Activated naive CD8-positive, alpha-beta T cell treated with anti-CD3 and anti-CD28 coated beads, Interleukin-2, amount 10 ng/mL, durations not matched to agents 7 days and 5 days (primary cell): Measurements from ENCODE around the gene LONRF2. TPM values are rescaled to one million over a fixed set of nuclear protein-coding genes. Genes with fewer than 3 reads are reported as not detected.
A peak's percentile ranks its signal among the peaks of the same experiment; 100 is the strongest.

ENCODE experiments used
- ATAC-seq: fragments of 150-1000 bp; cut with Tn5 transposase; one replicate; pipeline ENCODE4 v1.10.0; 2021; ENCODE audit warnings: low read depth, moderate library complexity
- POLR2A ChIA-PET: fragments of 350-600 bp; sonication (Branson Sonifier 250); formaldehyde crosslinking; loops from one replicate; lab custom pipeline; 2021; ENCODE audit warnings: antibody characterized with exemption; lab: Charles Lee
- DNase-seq: peaks from one replicate; pipeline ENCODE4 v3.0.0; 2021
- H3K27ac Mint-ChIP-seq: one replicate; pipeline ENCODE4 v1.8.0; 2022; ENCODE audit warnings: mild to moderate bottlenecking, mixed read lengths
- H3K27me3 Mint-ChIP-seq: one replicate; pipeline ENCODE4 v1.8.0; 2022; ENCODE audit warnings: mild to moderate bottlenecking, moderate library complexity, mixed read lengths
- H3K36me3 Mint-ChIP-seq: one replicate; pipeline ENCODE4 v1.8.0; 2021; ENCODE audit warnings: mild to moderate bottlenecking, mixed read lengths
- H3K4me1 Mint-ChIP-seq: one replicate; pipeline ENCODE4 v1.8.0; 2021; ENCODE audit warnings: mixed read lengths
- H3K4me3 Mint-ChIP-seq: one replicate; pipeline ENCODE4 v1.8.0; 2022; ENCODE audit warnings: mild to moderate bottlenecking, moderate library complexity, mixed read lengths
- H3K9me3 Mint-ChIP-seq: one replicate; pipeline ENCODE4 v1.8.0; 2021; ENCODE audit warnings: mixed read lengths
- total RNA-seq, 2 experiments: library from RNA; stranded (reverse); gene quantifications; one replicate each; pipeline ENCODE4 v1.2.3, GENCODE V29; 2021

Gene LONRF2
- total RNA-seq, 2 experiments from 2014 or later = 0.08 to 0.09 TPM

DNA sequence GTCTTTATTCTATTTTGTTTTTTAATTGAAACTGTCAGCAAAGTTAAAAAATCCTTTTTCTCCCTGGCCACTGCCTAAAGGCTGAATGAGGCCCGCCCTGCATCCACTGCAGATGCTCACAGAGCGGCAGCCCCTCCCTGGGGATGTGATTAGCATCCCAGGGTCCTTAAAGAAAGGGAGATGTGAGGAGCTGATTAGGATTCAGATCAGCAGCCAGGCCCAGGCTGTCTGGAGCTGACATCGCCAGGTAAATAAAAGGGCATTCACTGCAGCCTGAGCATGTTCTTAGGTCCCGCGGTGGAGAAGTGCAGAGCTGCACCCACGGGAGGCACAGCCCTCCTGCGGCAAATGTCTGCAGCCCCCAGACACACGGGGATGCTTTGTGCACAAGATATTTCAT lies 83.8 kb downstream of the LONRF2 start:
- DNase-seq (no peak), ATAC-seq (no peak)
- H3K27me3 Mint-ChIP-seq = peaks cover under 1% of the 10 kb centered on the region
- H3K4me1 Mint-ChIP-seq = peaks cover 13% of the 10 kb centered on the region
- H3K36me3 Mint-ChIP-seq = no peaks in the 10 kb centered on the region
- POLR2A ChIA-PET = no interaction called here
- no peak overlapping the region for H3K27ac Mint-ChIP-seq
- no peaks in the 10 kb centered on the region for H3K9me3 Mint-ChIP-seq
- H3K4me3 Mint-ChIP-seq = no peak overlapping the region

DNA sequence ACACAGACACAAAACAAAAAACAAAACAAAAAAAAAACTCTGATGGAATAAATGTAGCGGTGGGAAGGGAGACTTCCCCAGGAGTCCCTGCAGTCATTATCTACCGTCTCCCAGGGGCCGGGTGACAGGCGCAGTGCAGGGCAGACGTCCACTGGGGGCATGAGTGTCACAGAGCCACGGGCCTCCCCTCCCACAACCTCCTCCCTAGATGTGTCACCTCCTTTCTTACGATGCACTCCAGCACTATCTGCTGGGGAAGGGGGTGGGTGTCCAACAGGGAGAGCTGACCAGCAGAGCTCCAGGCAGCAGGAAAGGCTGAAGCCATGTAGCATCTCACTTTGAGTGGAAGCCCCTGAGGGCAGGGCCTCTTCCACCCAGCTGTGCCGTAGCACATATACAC lies 84.5 kb downstream of the LONRF2 start:
- no peaks in the 10 kb centered on the region for H3K9me3 Mint-ChIP-seq
- ATAC-seq (no peak), DNase-seq (no peak)
- no peak overlapping the region for H3K27ac Mint-ChIP-seq
- peaks cover 2% of the 10 kb centered on the region for H3K27me3 Mint-ChIP-seq
- POLR2A ChIA-PET = no interaction called here
- peaks cover 13% of the 10 kb centered on the region for H3K4me1 Mint-ChIP-seq
- no peaks in the 10 kb centered on the region for H3K36me3 Mint-ChIP-seq
- no peak overlapping the region for H3K4me3 Mint-ChIP-seq

DNA sequence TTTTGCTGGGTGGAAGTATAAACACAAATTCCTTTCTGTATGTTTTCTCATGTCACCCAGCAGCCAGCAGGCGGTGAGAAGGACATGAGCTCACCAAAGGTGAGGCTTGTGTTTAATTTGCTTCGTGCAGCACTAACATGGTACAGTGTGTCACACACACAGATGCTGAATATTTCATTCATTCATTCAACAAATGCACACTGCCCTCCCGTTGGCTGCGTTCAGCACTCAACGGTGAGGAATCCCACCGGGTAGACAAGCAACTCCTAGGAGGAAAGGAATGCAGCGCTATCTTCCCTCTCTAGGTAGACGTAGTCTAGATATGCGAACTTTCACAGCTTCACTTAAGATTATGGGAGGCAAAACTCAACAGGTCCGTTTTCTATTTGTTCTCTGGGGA lies 85.1 kb downstream of the LONRF2 start:
- no peaks in the 10 kb centered on the region for H3K36me3 Mint-ChIP-seq
- peaks cover 13% of the 10 kb centered on the region for H3K4me1 Mint-ChIP-seq
- ATAC-seq (no peak), DNase-seq (no peak)
- peaks cover 2% of the 10 kb centered on the region for H3K27me3 Mint-ChIP-seq
- no peak overlapping the region for H3K4me3 Mint-ChIP-seq
- H3K9me3 Mint-ChIP-seq = no peaks in the 10 kb centered on the region
- H3K27ac Mint-ChIP-seq = no peak overlapping the region
- POLR2A ChIA-PET = no interaction called here

DNA sequence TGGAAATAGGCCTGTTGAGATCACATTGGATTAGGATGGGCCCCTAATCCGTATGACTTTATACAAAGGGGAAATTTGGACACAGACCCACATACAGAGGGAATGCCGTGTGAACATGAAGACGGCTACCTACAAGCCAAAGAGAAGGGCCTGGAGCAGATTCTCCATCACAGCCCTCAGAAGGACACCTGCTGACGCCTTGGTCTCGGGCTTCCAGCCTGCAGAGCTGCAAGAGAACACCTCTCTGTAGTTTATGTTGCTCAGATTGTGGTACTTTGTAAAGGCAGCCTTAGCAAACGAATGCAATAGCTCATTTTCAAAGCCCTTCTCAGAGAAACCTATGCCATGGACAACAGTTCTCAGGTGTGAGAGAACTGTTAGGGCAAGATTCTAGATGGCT lies 86.1 kb downstream of the LONRF2 start:
- DNase-seq = no peak
- H3K27me3 Mint-ChIP-seq = peaks cover 5% of the 10 kb centered on the region
- no peaks in the 10 kb centered on the region for H3K36me3 Mint-ChIP-seq
- POLR2A ChIA-PET = no interaction called here
- peaks cover 13% of the 10 kb centered on the region for H3K4me1 Mint-ChIP-seq
- ATAC-seq = no peak
- H3K9me3 Mint-ChIP-seq = no peaks in the 10 kb centered on the region
- no peak overlapping the region for H3K4me3 Mint-ChIP-seq
- no peak overlapping the region for H3K27ac Mint-ChIP-seq

DNA sequence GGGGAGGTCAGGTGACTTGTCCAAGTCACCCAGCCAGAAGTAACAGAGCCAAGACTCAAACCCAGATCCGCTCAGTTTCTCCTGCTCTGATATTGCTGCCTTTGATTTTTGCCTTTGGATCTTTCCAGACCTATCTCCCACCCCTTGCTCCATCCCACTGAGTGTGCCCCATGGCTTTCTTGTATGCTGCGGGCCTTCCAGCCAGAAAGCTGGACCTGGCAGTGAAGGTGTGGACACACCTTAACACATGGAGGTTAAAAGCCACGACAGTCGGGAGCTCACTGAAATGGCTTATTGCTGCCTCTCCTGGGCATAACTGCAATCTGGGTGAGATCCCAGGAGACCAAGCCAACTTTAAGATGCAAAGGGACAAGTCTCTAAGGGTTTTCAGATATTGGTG lies 86.7 kb downstream of the LONRF2 start:
- POLR2A ChIA-PET = no interaction called here
- H3K27me3 Mint-ChIP-seq = peaks cover 5% of the 10 kb centered on the region
- DNase-seq (no peak), ATAC-seq (no peak)
- H3K36me3 Mint-ChIP-seq = no peaks in the 10 kb centered on the region
- peak overlapping the region; percentile 53 for H3K4me3 Mint-ChIP-seq
- H3K4me1 Mint-ChIP-seq = peaks cover 13% of the 10 kb centered on the region
- peak overlapping the region; percentile 86 for H3K27ac Mint-ChIP-seq
- H3K9me3 Mint-ChIP-seq = no peaks in the 10 kb centered on the region

DNA sequence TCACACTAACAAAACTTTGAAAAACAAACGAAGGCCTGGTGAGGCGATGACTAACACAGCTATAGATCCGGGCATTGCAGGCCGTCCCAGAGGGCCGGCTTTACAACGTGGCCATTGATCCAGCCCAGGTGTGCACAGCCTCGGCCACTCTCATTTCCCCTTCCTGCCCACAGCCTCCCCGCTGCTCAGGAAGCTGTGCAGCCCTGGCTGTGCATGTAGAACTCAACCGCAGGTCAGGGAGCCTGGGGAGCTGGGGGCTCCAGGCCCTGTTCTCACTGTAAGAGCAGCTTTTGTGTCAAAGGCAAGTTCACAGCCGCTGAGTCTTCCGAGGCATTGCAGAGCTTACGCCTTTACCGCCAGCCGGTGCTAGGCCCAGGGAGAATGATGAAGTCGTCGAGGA lies 87.2 kb downstream of the LONRF2 start:
- Mint-ChIP-seq H3K9me3 (no peaks in the 10 kb centered on the region), H3K4me3 (peak overlapping the region; percentile 53), H3K27ac (peak overlapping the region; percentile 86), H3K4me1 (peaks cover 13% of the 10 kb centered on the region), H3K36me3 (no peaks in the 10 kb centered on the region), H3K27me3 (peaks cover 5% of the 10 kb centered on the region)
- DNase-seq (peak; percentile 56), ATAC-seq (peak; percentile 91)
- POLR2A ChIA-PET = no interaction called here

DNA sequence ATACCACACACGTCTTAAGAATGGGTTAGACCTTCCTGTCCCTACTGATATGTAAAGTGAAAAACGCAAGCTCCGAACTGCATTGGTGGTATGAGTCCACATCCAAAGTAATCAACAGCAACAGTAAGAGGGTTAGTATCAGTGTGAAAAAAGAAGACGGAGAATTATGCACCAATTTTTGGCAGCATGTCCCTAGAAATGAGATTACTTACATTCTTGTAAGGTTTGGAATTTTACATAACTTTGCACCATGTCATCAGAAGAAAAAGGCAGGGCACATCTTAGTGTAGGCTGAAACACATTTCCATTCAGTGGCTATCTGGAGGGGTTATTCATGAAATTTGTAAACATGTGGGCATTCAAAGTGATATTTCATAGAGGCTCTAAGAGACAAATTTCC lies 88.2 kb downstream of the LONRF2 start:
- Mint-ChIP-seq H3K36me3 (no peaks in the 10 kb centered on the region), H3K27ac (no peak overlapping the region), H3K4me3 (no peak overlapping the region), H3K9me3 (no peaks in the 10 kb centered on the region), H3K4me1 (peaks cover 13% of the 10 kb centered on the region), H3K27me3 (peaks cover 5% of the 10 kb centered on the region)
- ATAC-seq (no peak), DNase-seq (no peak)
- POLR2A ChIA-PET = no interaction called here

DNA sequence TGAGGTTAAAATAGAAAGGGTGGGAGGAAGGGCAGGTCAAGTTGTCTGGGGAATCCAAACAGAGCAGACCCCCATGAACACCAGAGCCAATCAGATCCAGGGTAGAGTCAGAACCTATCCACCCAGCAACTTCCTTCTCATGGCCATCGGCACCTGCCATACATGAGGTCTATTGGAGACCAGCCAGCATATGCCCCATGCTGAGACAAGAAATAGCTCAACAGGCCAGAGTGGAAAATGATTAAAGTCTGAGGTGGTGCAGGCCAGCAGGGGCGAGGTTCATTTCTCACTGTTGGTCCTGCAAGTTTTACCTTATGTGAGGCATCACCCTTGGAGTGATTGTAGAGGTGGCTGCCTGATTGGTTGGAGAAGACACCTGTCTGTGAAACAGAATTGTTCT lies 89.2 kb downstream of the LONRF2 start:
- no peak for ATAC-seq
- POLR2A ChIA-PET = no interaction called here
- H3K27me3 Mint-ChIP-seq = peaks cover 6% of the 10 kb centered on the region
- H3K4me1 Mint-ChIP-seq = peaks cover 13% of the 10 kb centered on the region
- no peaks in the 10 kb centered on the region for H3K9me3 Mint-ChIP-seq
- H3K36me3 Mint-ChIP-seq = no peaks in the 10 kb centered on the region
- H3K4me3 Mint-ChIP-seq = no peak overlapping the region
- H3K27ac Mint-ChIP-seq = no peak overlapping the region
- no peak for DNase-seq

DNA sequence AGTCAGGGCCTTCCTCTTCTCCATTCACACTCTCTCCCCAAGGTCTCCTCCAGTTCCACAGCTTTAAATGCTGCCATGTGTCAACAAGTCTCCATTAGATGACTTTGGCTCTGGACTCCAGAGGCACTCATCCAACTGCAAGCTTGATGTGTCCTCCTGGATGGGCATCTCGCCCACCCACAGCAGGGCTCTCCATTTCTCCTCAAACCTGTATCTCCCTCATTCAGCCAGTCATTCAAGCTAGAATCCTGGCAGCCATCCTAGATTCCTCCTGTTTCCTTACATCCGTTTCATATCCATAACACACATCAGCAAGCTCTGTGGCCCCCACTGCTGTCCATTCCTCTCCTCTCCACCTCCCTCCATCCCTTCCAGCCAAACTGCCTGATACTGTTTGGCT lies 91.5 kb downstream of the LONRF2 start:
- H3K27me3 Mint-ChIP-seq = peaks cover 12% of the 10 kb centered on the region
- POLR2A ChIA-PET = no interaction called here
- DNase-seq (no peak), ATAC-seq (no peak)
- no peaks in the 10 kb centered on the region for H3K9me3 Mint-ChIP-seq
- H3K27ac Mint-ChIP-seq = no peak overlapping the region
- H3K36me3 Mint-ChIP-seq = no peaks in the 10 kb centered on the region
- H3K4me1 Mint-ChIP-seq = peaks cover 11% of the 10 kb centered on the region
- H3K4me3 Mint-ChIP-seq = no peak overlapping the region

DNA sequence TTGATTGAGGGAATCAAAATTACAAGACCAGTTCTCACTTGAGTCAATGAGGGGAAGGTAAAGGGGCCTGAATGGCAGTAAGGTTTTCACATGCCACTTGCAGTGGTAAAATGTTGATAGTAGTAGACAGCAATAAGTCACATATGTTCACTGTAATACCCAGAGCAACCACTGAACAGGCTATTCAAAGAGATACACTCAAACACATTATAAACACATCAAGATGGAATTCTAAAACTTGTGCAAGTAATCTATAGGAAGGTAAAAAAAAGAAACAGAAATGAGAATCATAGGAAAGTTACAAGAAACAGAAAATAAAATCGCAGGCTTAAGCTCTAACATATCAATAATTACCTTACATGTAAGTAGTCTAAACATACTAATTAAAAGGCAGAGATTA lies 93.3 kb downstream of the LONRF2 start:
- H3K9me3 Mint-ChIP-seq = no peaks in the 10 kb centered on the region

DNA sequence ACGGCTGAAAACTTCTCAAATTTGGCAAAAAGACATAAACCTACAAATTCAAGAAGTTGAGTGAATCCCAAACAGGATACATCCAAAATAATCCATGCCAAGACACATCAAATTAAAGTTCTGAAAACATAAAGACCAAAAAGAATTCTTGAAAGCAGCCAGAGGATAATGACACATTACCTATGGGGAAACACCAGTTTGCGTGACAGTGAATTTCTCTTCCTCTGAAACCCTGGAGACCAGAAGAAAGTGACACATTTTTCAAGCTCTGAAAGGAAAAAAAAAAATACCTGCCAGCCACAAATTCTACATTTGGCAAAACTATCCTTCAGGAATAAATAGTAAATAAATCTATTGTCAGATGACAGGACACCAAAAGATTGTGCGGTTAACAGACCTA lies 93.9 kb downstream of the LONRF2 start:
- H3K36me3 Mint-ChIP-seq = no peaks in the 10 kb centered on the region
- H3K27me3 Mint-ChIP-seq = peaks cover 22% of the 10 kb centered on the region
- H3K9me3 Mint-ChIP-seq = no peaks in the 10 kb centered on the region
- H3K4me1 Mint-ChIP-seq = no peaks in the 10 kb centered on the region
- DNase-seq (no peak), ATAC-seq (no peak)
- H3K27ac Mint-ChIP-seq = no peak overlapping the region
- no peak overlapping the region for H3K4me3 Mint-ChIP-seq
- POLR2A ChIA-PET = no interaction called here

More for the DNA sequence above, 93.3 kb downstream of the LONRF2 start:
- ATAC-seq (no peak), DNase-seq (no peak)
- no peaks in the 10 kb centered on the region for H3K36me3 Mint-ChIP-seq
- peaks cover 20% of the 10 kb centered on the region for H3K27me3 Mint-ChIP-seq
- POLR2A ChIA-PET = no interaction called here
- H3K4me1 Mint-ChIP-seq = no peaks in the 10 kb centered on the region
- H3K4me3 Mint-ChIP-seq = no peak overlapping the region
- H3K27ac Mint-ChIP-seq = no peak overlapping the region

DNA sequence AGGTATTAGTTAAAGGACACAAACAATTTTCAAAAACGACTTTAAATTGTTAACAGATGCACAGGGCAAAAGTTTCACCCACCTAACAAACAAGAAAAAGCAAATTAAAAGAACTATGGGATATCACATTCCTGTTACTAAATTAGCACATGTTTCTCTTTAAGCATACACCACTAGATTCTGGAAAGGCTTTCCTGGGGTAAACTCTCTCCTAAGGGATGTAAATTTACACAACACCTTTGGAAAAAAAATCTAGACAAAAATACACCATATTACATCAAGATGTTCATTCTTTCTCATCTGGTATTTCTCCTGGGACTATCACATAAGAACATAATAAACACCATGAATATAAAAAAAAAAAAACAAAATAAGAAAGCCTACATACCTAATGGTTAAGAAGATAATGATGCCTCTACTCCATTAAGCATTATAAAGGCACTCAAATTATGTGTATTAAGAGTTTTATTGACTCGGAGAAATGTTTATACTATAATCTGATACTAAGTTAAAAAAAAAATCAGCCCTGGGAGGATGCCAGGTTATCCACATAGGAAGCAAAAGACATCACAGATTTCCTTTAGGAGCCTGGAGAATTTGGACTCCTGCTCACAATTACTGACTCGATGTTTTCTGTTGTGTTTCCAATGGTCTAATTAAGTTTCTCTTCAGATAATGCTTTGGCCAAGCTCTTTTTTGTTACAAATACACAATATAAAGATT lies 97.2 kb downstream of the LONRF2 start:
- DNase-seq = no peak
- Mint-ChIP-seq H3K36me3 (no peaks in the 10 kb centered on the region), H3K27ac (no peak overlapping the region), H3K9me3 (no peaks in the 10 kb centered on the region), H3K27me3 (peaks cover 29% of the 10 kb centered on the region), H3K4me3 (no peak overlapping the region), H3K4me1 (no peaks in the 10 kb centered on the region)
- no peak for ATAC-seq
- POLR2A ChIA-PET = no interaction called here

DNA sequence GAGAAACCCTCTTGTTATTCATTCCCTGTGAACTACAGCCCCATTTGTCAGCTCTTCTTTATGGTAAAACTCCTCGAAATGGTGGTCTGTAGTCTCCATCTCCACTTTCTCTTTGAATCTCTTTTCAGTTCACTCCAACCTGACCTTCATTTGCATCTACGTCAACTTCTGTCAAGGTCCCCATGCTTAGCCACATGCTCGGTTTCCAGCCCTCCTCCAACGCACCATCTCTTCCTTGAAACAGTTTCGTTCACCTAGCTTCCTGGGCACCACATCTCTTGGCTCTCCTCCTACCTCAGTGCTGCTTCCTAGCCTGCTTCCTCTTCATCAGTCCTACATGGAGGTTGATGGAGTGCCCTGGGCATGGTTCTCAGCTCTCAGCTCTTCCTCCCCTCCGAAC lies 98.8 kb downstream of the LONRF2 start:
- Mint-ChIP-seq H3K4me3 (no peak overlapping the region), H3K27me3 (peaks cover 29% of the 10 kb centered on the region), H3K9me3 (no peaks in the 10 kb centered on the region), H3K27ac (no peak overlapping the region), H3K4me1 (no peaks in the 10 kb centered on the region), H3K36me3 (no peaks in the 10 kb centered on the region)
- POLR2A ChIA-PET = no interaction called here
- ATAC-seq = no peak
- DNase-seq = no peak
